HAP-1 (cell line): ENCODE results near the gene CKMT1A.
"Not testable (repeated sequence)": the region's sequence is repeated elsewhere in the genome, so short reads cannot be mapped to it uniquely, and the experiment has no call there.

ENCODE experiments used
- DNase-seq, 2 experiments: peaks; one replicate each; pipeline ENCODE4 v3.0.0-alpha.2; 2016 to 2020; ENCODE audit warnings: low spot score in 2 of 2
- H3K27me3 ChIP-seq: fragments of 250-450 bp; sonication (Bioruptor Pico); 2 replicates; pipeline ENCODE4 v1.5.1; 2020; ENCODE audit warnings: low read depth, mild to moderate bottlenecking, moderate library complexity
- H3K36me3 ChIP-seq: fragments of 250-450 bp; sonication (Bioruptor Pico); replicated peaks from 2 replicates; pipeline ENCODE4 v1.5.1; 2020; ENCODE audit warnings: mild to moderate bottlenecking
- H3K4me1 ChIP-seq: fragments of 250-450 bp; sonication (Bioruptor Pico); 2 replicates; pipeline ENCODE4 v1.5.1; 2020; ENCODE audit warnings: mild to moderate bottlenecking
- H3K4me3 ChIP-seq: fragments of 250-450 bp; sonication (Bioruptor Pico); 2 replicates; pipeline ENCODE4 v1.5.1; 2020; ENCODE audit warnings: mild to moderate bottlenecking, moderate library complexity
- H3K9me3 ChIP-seq: fragments of 250-450 bp; sonication (Bioruptor Pico); 2 replicates; pipeline ENCODE4 v1.5.1; 2020; ENCODE audit warnings: mild to moderate bottlenecking, moderate library complexity
- in situ Hi-C: fragments of 300-500 bp; cut with MboI; formaldehyde crosslinking; loops from 3 replicates; pipeline ENCODE4 v1.14.3; 2020; ENCODE audit warnings: low sequenced_read_pairs, inconsistent platforms, mixed read lengths

Gene CKMT1A

DNA sequence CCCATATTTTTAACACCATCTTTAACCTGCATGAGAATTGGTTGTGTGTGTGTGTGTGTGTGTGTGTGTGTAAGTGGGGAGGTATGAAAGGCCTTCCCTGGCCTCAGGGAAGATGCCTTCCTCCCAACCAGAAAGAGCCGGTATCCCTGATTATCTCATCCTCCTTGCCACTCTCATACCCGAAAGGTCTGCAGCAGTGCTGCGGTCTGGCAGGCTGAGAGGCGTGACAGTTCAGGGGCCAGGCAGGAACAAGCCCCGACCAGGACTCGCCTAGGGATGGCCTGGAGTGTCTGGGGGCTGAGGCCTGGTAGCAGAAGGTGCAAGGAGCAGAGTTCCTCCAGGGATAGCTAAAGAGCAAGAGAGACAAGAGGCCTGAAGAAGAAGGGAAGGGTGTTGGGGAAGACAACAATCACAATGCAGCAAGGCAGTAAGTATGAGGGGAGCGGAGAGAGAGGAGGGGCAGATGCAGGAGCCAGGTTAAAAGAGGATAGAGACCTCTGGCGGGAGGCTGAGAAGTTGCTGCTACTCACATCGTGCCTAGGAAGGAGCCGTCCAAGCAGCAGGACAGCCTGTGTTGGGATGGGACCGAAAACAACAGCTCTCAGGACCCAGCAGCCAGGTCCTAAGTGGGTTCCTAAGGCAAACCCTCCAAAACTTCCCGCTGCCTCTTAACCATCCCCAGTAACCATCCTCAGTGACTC, 16.9 kb downstream of the CKMT1A start:
- H3K4me3 ChIP-seq, DNase-seq, H3K9me3 ChIP-seq, H3K36me3 ChIP-seq, H3K27me3 ChIP-seq, H3K4me1 ChIP-seq, in situ Hi-C loops: not testable (repeated sequence)

- Histone ChIP-seq H3K4me3 (no peak overlapping the region), H3K27me3 (no peaks in the 10 kb centered on the region), H3K4me1 (no peaks in the 10 kb centered on the region), H3K36me3 (no peaks in the 10 kb centered on the region), H3K9me3 (no peaks in the 10 kb centered on the region)
- DNase-seq, result no peak
- in situ Hi-C loops, result no loop called here
Measured at GRCh38 chr15:43723151-43723550, 29.5 kb downstream of the CKMT1A start.

- H3K4me1 ChIP-seq, H3K4me3 ChIP-seq, in situ Hi-C loops: not testable (repeated sequence)
Measured at GRCh38 chr15:43726306-43726705, 32.6 kb downstream of the CKMT1A start.

DNA sequence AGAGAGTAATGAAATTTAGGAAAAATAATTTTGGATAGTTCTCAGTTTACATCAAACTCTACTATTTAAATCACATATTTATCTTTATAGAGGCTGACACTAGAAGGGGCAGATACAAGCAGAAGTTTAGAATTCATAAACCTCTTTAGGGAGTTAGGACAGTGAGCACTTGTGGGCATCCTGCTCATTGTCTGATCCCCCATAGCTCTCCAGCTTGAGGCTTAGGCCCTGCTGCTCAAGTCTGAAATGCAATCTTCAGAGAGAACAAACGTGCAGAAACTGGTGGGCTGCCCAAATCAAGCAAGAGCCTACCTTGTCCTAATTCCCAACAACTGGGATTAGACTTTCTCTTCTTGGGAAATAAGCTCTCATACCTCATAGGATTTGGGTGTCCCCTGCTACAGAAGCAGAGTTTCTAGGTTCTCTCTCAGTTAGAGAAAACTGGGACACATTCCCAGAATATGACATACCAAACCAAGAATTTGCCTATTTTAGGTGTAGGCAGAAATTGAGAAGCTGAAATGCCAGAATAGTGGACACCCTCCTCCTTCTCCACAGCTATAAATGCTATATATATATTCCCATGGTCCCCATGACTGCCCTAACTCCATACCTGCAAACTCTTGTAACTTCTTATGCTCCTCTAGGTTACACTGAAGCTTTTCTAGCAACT, 34.5 kb downstream of the CKMT1A start:
- H3K9me3 ChIP-seq, H3K27me3 ChIP-seq, H3K36me3 ChIP-seq, H3K4me1 ChIP-seq, H3K4me3 ChIP-seq, in situ Hi-C loops, DNase-seq: not testable (repeated sequence)

More at GRCh38 chr15:43726306-43726705, 32.6 kb downstream of the CKMT1A start:
- H3K9me3 ChIP-seq, H3K27me3 ChIP-seq, DNase-seq, H3K36me3 ChIP-seq: not testable (repeated sequence)

- H3K4me3 ChIP-seq, result no peak overlapping the region
- H3K4me1 ChIP-seq, result no peaks in the 10 kb centered on the region
- no peaks in the 10 kb centered on the region for H3K36me3 ChIP-seq
- H3K9me3 ChIP-seq, result no peaks in the 10 kb centered on the region
- in situ Hi-C loops, result no loop called here
- no peaks in the 10 kb centered on the region for H3K27me3 ChIP-seq
- no peak for DNase-seq
Measured at GRCh38 chr15:43735416-43735815, 41.8 kb downstream of the CKMT1A start.

GRCh38 chr15:43746245-43746902, 52.7 kb downstream of the CKMT1A start, which contains the start of gene PDIA3:
Gene PDIA3, plus strand, starts transcription at chr15:43746438. Its CDS starts 102 bp downstream, at chr15:43746540.
- Histone ChIP-seq H3K4me3 (peak within 1 kb of the TSS; percentile 77), H3K4me1 (peaks cover 10% of the 10 kb centered on the region)
- H3K27me3 ChIP-seq, in situ Hi-C loops, H3K36me3 ChIP-seq, H3K9me3 ChIP-seq: not testable (repeated sequence)
- peak; percentile 77 to 94 for DNase-seq

- H3K36me3 ChIP-seq, in situ Hi-C loops, H3K9me3 ChIP-seq, H3K27me3 ChIP-seq: not testable (repeated sequence)
- Histone ChIP-seq H3K4me1 (peaks cover 16% of the 10 kb centered on the region), H3K4me3 (peak overlapping the region; percentile 77)
- peak; percentile 13 to 37 for DNase-seq
Measured at GRCh38 chr15:43746903-43747309, 53.2 kb downstream of the CKMT1A start.

- H3K4me3 ChIP-seq, result peak overlapping the region; percentile 77
Measured at GRCh38 chr15:43748376-43748775, 54.7 kb downstream of the CKMT1A start.

More at GRCh38 chr15:43748376-43748775, 54.7 kb downstream of the CKMT1A start:
- in situ Hi-C loops, result no loop called here
- Histone ChIP-seq H3K4me1 (peaks cover 21% of the 10 kb centered on the region), H3K9me3 (no peaks in the 10 kb centered on the region), H3K27me3 (no peaks in the 10 kb centered on the region), H3K36me3 (peaks cover 21% of the 10 kb centered on the region)
- no peak for DNase-seq
